ENCODE measurements around the gene TP63.

DNA sequence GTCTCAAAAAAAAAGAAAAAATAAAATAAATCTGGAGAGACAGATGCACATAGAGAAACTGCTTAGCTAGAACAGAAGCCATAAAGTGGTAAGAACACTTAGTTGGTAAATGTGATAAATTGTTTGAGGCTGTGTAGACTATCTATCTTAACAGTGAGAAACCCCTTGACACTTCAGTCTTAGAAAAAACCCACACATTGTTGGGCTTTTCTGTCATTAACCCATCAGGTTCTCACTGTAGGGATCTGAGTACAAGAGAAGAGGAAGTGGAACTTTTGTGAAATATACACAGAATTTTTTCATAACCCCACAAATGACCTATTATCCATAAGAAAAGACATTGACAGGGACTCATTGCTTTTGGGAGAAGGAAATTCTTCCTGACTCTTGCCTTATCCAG, 24.4 kb downstream of the TP63 start:
- TF ChIP-seq RAD21 (IDR thresholded peaks at IDR 0.05; ENCODE audit: low read depth) (no peak), CEBPB (IDR thresholded peaks at IDR 0.05) (no peak), FOXM1 (IDR thresholded peaks at IDR 0.05; ENCODE audit: borderline replicate concordance, low read depth) (no peak), EP300 (IDR thresholded peaks at IDR 0.05; ENCODE audit: borderline replicate concordance) (no peak), YY1 (IDR thresholded peaks at IDR 0.05; ENCODE audit: low read depth) (no peak), EGR1 (IDR thresholded peaks at IDR 0.05) (no peak), TAF1 (IDR thresholded peaks at IDR 0.05; ENCODE audit: low read depth) (no peak), NFIC (IDR thresholded peaks at IDR 0.05) (no peak), TCF12 (IDR thresholded peaks at IDR 0.05; ENCODE audit: low read depth) (no peak), CREB1 (IDR thresholded peaks at IDR 0.05; ENCODE audit: low read depth) (no peak)
- TF ChIP-seq, protein P1, sequence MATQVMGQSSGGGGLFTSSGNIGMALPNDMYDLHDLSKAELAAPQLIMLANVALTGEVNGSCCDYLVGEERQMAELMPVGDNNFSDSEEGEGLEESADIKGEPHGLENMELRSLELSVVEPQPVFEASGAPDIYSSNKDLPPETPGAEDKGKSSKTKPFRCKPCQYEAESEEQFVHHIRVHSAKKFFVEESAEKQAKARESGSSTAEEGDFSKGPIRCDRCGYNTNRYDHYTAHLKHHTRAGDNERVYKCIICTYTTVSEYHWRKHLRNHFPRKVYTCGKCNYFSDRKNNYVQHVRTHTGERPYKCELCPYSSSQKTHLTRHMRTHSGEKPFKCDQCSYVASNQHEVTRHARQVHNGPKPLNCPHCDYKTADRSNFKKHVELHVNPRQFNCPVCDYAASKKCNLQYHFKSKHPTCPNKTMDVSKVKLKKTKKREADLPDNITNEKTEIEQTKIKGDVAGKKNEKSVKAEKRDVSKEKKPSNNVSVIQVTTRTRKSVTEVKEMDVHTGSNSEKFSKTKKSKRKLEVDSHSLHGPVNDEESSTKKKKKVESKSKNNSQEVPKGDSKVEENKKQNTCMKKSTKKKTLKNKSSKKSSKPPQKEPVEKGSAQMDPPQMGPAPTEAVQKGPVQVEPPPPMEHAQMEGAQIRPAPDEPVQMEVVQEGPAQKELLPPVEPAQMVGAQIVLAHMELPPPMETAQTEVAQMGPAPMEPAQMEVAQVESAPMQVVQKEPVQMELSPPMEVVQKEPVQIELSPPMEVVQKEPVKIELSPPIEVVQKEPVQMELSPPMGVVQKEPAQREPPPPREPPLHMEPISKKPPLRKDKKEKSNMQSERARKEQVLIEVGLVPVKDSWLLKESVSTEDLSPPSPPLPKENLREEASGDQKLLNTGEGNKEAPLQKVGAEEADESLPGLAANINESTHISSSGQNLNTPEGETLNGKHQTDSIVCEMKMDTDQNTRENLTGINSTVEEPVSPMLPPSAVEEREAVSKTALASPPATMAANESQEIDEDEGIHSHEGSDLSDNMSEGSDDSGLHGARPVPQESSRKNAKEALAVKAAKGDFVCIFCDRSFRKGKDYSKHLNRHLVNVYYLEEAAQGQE (IDR thresholded peaks at IDR 0.05; ENCODE audit: low read depth), result no peak
- TF ChIP-seq, protein P2, sequence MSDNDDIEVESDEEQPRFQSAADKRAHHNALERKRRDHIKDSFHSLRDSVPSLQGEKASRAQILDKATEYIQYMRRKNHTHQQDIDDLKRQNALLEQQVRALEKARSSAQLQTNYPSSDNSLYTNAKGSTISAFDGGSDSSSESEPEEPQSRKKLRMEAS (IDR thresholded peaks at IDR 0.05), result no peak
- TF ChIP-seq, protein P3, sequence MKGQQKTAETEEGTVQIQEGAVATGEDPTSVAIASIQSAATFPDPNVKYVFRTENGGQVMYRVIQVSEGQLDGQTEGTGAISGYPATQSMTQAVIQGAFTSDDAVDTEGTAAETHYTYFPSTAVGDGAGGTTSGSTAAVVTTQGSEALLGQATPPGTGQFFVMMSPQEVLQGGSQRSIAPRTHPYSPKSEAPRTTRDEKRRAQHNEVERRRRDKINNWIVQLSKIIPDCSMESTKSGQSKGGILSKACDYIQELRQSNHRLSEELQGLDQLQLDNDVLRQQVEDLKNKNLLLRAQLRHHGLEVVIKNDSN (IDR thresholded peaks at IDR 0.05), result no peak
